Measurements from ENCODE around the gene MAFF. TPM values are rescaled to one million over a fixed set of nuclear protein-coding genes. Genes with fewer than 3 reads are reported as not detected.

MAFF gene
- total RNA-seq, 4 donors from 2014 or later = 42.2 to 98.7 (median 55.4) TPM

DNA sequence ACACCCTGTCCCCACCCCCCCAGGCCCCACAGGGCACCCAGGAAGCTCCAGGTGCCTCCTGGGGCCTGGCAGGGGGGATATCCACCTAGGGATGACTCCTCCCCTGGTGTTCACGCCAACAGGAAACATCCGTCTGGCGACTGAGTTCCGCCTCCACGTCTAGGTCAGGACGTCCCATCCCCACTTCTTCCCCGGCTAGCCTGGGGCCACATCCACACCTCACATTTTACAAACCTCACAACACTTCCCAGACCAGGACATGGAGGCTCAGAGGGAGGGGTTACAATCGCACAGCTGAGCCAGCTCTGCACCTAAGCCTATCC, 21.0 kb downstream of the MAFF start:
- no peak for TF ChIP-seq CTCF (IDR thresholded peaks at IDR 0.05; ENCODE audit: low read depth)

DNA sequence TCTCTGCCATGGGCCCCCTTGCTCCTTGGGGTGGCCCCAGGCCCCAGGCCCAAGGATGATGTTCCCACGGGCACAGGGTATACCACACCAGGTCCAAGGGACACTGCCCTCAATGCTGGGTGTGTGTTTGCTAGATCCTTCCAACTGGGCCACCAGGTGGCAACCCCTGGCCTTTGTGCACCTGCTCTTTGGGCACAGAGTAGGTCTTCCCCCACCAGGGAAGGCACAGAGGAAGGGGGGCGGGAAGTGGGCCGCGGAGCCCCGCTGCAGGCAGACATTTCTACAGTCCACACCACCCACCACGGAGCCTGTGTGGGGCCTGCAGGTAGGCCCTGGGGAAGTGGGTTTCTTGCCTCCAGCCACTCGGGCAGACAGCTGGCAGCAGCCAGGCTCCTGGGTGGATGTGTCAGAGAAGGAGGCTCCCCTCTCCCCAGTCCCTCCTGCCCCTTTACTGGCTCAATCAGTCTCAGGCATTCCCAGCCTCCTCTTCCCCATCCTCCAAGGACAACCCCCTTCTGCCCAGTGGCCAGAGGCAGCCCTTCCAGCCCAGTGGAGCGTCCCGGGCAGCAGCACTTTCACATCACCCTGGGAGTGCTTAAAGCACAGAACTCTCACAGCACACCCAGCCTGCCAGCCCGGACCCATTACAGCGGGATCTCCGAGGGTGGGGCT, 21.6 kb downstream of the MAFF start:
- TF ChIP-seq CTCF (IDR thresholded peaks at IDR 0.05; ENCODE audit: low read depth) = no peak

GRCh38 chr22:38226853-38227649, 25.3 kb downstream of the MAFF start:
- TF ChIP-seq CTCF (IDR thresholded peaks at IDR 0.05; ENCODE audit: low read depth) = no peak

GRCh38 chr22:38228326-38228872, 26.6 kb downstream of the MAFF start:
- no peak for TF ChIP-seq CTCF (IDR thresholded peaks at IDR 0.05; ENCODE audit: low read depth)

GRCh38 chr22:38228873-38229740, 27.3 kb downstream of the MAFF start:
- TF ChIP-seq CTCF (IDR thresholded peaks at IDR 0.05; ENCODE audit: low read depth) = no peak

DNA sequence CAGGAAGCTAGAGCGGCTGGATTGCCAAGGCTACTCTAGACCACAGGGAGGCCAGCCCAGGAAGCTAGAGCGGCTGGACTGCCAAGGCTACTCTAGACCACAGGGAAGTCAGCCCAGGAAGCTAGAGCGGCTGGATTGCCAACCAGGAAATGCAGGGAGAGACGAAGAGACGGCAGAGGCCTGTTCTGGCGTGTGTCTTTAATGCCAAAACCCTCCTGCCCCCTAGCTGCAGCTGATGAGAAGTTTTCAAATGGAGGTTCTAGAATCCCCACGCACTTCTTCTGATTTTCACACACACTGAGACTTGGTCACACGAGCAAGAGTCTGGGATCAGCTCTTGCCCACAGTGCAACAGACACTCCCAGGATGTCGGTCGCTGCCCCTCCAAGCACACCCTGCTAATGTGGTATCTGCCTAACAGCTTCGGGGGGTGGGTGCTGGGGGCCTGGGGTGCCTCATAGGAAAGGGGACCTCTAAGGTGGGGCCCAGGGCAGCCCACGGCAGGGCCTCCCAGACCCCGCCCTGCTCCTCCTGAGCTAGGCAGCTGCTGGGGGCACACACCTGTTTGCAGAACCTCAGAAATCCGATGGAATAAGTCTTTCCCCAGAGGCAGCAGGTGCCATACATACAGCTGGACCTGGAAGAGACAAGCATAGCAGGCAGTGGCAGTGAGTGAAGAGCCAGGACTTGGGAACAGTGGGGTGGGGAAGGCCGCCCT, 28.5 kb downstream of the MAFF start:
- no peak for TF ChIP-seq CTCF (IDR thresholded peaks at IDR 0.05; ENCODE audit: low read depth)

Data from subcutaneous adipose tissue (tissue), 4 donors.